ENCODE results near the gene APOBEC2. TPM values are rescaled to one million over a fixed set of nuclear protein-coding genes. Genes with fewer than 3 reads are reported as not detected.

APOBEC2 gene
- total and polyA plus RNA-seq, 8 donors = 7.2 to 36.7 (median 11.3) TPM; not detected in 3

- intact Hi-C loops (cut with DNase I; ENCODE audit: low total_unique reads) = no loop called here
- TF ChIP-seq EP300 (IDR thresholded peaks at IDR 0.05) = no peak
- no peak for TF ChIP-seq POLR2AphosphoS5 (IDR thresholded peaks at IDR 0.05)
- TF ChIP-seq POLR2A (IDR thresholded peaks at IDR 0.05) = no peak
- TF ChIP-seq, protein P1, sequence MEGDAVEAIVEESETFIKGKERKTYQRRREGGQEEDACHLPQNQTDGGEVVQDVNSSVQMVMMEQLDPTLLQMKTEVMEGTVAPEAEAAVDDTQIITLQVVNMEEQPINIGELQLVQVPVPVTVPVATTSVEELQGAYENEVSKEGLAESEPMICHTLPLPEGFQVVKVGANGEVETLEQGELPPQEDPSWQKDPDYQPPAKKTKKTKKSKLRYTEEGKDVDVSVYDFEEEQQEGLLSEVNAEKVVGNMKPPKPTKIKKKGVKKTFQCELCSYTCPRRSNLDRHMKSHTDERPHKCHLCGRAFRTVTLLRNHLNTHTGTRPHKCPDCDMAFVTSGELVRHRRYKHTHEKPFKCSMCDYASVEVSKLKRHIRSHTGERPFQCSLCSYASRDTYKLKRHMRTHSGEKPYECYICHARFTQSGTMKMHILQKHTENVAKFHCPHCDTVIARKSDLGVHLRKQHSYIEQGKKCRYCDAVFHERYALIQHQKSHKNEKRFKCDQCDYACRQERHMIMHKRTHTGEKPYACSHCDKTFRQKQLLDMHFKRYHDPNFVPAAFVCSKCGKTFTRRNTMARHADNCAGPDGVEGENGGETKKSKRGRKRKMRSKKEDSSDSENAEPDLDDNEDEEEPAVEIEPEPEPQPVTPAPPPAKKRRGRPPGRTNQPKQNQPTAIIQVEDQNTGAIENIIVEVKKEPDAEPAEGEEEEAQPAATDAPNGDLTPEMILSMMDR (IDR thresholded peaks at IDR 0.05) = no peak
- H3K9me3 ChIP-seq = no peaks in the 10 kb centered on the region
- no peak for DNase-seq
- H3K36me3 ChIP-seq = peaks cover 0 to 8% (median 3%) of the 10 kb centered on the region in 4 donors
- WGBS, 5 donors = 46 to 66% (median 51%) methylated on average over 2 of the region's 2 CpGs
- peak overlapping the region; percentile 48 to 86 (median 75) for H3K27ac ChIP-seq
- H3K4me1 ChIP-seq = peaks cover 39 to 94% (median 68%) of the 10 kb centered on the region in 4 donors
- H3K4me3 ChIP-seq = no peak overlapping the region
- no peaks in the 10 kb centered on the region for H3K27me3 ChIP-seq
These were observed 5.8 kb downstream of the APOBEC2 start for GRCh38 chr6:41058783-41059181.

DNA sequence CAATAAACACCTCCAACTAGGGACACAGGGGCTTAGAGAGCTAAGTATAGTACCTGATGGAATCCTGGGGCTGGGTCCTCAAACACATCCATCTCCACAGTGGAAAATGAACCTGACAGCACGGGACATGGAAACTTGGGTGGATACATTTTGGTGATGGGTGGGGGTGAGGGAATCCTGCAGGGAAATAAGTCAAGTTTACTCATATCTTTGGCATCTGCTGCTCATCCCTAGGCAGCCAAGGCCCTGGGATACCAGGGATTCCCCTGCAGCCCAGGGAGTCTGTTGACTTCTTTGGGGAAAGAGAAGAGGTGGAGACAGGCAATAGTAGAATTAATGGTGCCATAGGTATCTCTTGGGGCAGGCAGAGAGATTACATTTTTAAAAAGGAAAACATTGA lies 6.6 kb downstream of the APOBEC2 start:
- Histone ChIP-seq H3K36me3 (peaks cover 0 to 16% (median 7%) of the 10 kb centered on the region in 4 donors), H3K27me3 (no peaks in the 10 kb centered on the region), H3K27ac (peak overlapping the region in 3 of 5 donors; percentile 73 to 86 (median 84)), H3K4me3 (no peak overlapping the region), H3K4me1 (peaks cover 39 to 96% (median 72%) of the 10 kb centered on the region in 4 donors), H3K9me3 (no peaks in the 10 kb centered on the region)
- intact Hi-C loops (cut with DNase I; ENCODE audit: low total_unique reads) = no loop called here
- TF ChIP-seq POLR2AphosphoS5 (IDR thresholded peaks at IDR 0.05) = no peak
- no peak for TF ChIP-seq POLR2A (IDR thresholded peaks at IDR 0.05)
- TF ChIP-seq, protein P1 (IDR thresholded peaks at IDR 0.05) = no peak
- no peak for DNase-seq
- 65 to 82% (median 80%) methylated on average over 1 of the region's 1 CpG for WGBS, 5 donors

- Histone ChIP-seq H3K4me1 (peaks cover 46 to 96% (median 75%) of the 10 kb centered on the region in 4 donors), H3K9me3 (no peaks in the 10 kb centered on the region), H3K27me3 (no peaks in the 10 kb centered on the region), H3K4me3 (peak overlapping the region in 1 of 4 donors; percentile 0), H3K27ac (peak overlapping the region; percentile 25 to 87 (median 84)), H3K36me3 (peaks cover 0 to 27% (median 14%) of the 10 kb centered on the region in 4 donors)
- intact Hi-C loops (cut with DNase I; ENCODE audit: low total_unique reads) = no loop called here
- TF ChIP-seq POLR2AphosphoS5 (IDR thresholded peaks at IDR 0.05) (peak in 1 of 3 donors; percentile 34), EP300 (IDR thresholded peaks at IDR 0.05) (no peak), POLR2A (IDR thresholded peaks at IDR 0.05) (no peak)
- TF ChIP-seq, protein P1 (IDR thresholded peaks at IDR 0.05) = no peak
- peak in 1 of 2 donors; percentile 55 for DNase-seq
- 69 to 74% (median 73%) methylated on average over 13 of the region's 13 CpGs for WGBS, 5 donors
These were observed 8.3 kb downstream of the APOBEC2 start for GRCh38 chr6:41061196-41061726.

DNA sequence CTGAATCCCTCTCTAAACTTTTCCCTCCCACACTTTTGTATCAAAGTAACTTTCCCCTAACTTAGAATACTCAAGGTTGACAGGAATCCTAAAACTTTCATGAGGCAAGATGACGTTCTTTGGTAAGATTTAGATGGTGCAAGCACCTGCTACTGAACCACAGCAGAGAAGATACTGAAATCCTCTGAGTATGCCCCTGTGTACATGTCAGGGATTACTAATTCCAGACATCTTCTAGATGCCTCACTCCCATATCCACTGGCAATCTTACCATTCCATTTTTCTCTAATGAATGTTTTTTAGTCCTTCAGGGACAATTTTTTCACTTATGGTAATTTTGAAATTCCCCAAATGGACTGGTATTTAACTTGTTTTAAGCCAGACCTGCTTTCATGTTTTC lies 9.1 kb downstream of the APOBEC2 start:
- H3K4me3 ChIP-seq = peak overlapping the region in 1 of 4 donors; percentile 0
- H3K27ac ChIP-seq = peak overlapping the region in 4 of 5 donors; percentile 56 to 87 (median 85)
- H3K4me1 ChIP-seq = peaks cover 51 to 97% (median 77%) of the 10 kb centered on the region in 4 donors
- H3K27me3 ChIP-seq = no peaks in the 10 kb centered on the region
- no peaks in the 10 kb centered on the region for H3K9me3 ChIP-seq
- DNase-seq = no peak
- TF ChIP-seq POLR2A (IDR thresholded peaks at IDR 0.05) = no peak
- no peak for TF ChIP-seq EP300 (IDR thresholded peaks at IDR 0.05)
- TF ChIP-seq, protein P1 (IDR thresholded peaks at IDR 0.05) = no peak
- H3K36me3 ChIP-seq = peaks cover 0 to 27% (median 15%) of the 10 kb centered on the region in 4 donors
- intact Hi-C loops (cut with DNase I; ENCODE audit: low total_unique reads) = no loop called here
- WGBS, 5 donors = 62 to 81% (median 72%) methylated on average over 1 of the region's 1 CpG

All from stomach (tissue), 9 donors.